ENCODE data around the gene FMO1. TPM values are rescaled to one million over a fixed set of nuclear protein-coding genes. Genes with fewer than 3 reads are reported as not detected.
"Not testable (repeated sequence)": the region's sequence is repeated elsewhere in the genome, so short reads cannot be mapped to it uniquely, and the experiment has no call there.

Gene FMO1
- total RNA-seq, 2 donors from 2014 or later = 0.28 TPM; not detected in 1

- intact Hi-C loops (cut with DNase I) = no loop called here
- Histone ChIP-seq H3K27ac (no peak overlapping the region), H3K27me3 (replicated peaks; ENCODE audit: insufficient read depth) (no peaks in the 10 kb centered on the region), H3K4me1 (replicated peaks) (no peaks in the 10 kb centered on the region), H3K4me3 (no peak overlapping the region), H3K9me3 (no peaks in the 10 kb centered on the region), H3K36me3 (no peaks in the 10 kb centered on the region)
- 94% methylated on average over 1 of the region's 1 CpG for WGBS
- TF ChIP-seq POLR2A (IDR thresholded peaks at IDR 0.05) = no peak
- no peak for TF ChIP-seq CTCF (IDR thresholded peaks at IDR 0.05)
- no peak for TF ChIP-seq POLR2AphosphoS5 (IDR thresholded peaks at IDR 0.05)
- DNase-seq (ENCODE audit: low spot score) = no peak
These were observed 15.1 kb upstream of the FMO1 start for GRCh38 chr1:171233183-171233582.

GRCh38 chr1:171236231-171236630 lies 12.1 kb upstream of the FMO1 start:
- H3K27me3 ChIP-seq (replicated peaks; ENCODE audit: insufficient read depth); DNase-seq (ENCODE audit: low spot score); H3K9me3 ChIP-seq; H3K4me1 ChIP-seq (replicated peaks); H3K36me3 ChIP-seq; H3K27ac ChIP-seq; H3K4me3 ChIP-seq; intact Hi-C loops (cut with DNase I): not testable (repeated sequence)
- 93% methylated on average over 4 of the region's 4 CpGs for WGBS

- 75% methylated on average over 4 of the region's 4 CpGs for WGBS
- intact Hi-C loops (cut with DNase I) = no loop called here
- no peaks in the 10 kb centered on the region for H3K4me1 ChIP-seq (replicated peaks)
- no peak for TF ChIP-seq POLR2A (IDR thresholded peaks at IDR 0.05)
- TF ChIP-seq CTCF (IDR thresholded peaks at IDR 0.05) = no peak
- no peak for TF ChIP-seq POLR2AphosphoS5 (IDR thresholded peaks at IDR 0.05)
- no peaks in the 10 kb centered on the region for H3K27me3 ChIP-seq (replicated peaks; ENCODE audit: insufficient read depth)
- no peaks in the 10 kb centered on the region for H3K9me3 ChIP-seq
- H3K27ac ChIP-seq = no peak overlapping the region
- no peak for DNase-seq (ENCODE audit: low spot score)
- H3K36me3 ChIP-seq = no peaks in the 10 kb centered on the region
- H3K4me3 ChIP-seq = no peak overlapping the region
These were observed 4.4 kb upstream of the FMO1 start for GRCh38 chr1:171243878-171244277.

- Histone ChIP-seq H3K27ac (no peak overlapping the region), H3K27me3 (replicated peaks; ENCODE audit: insufficient read depth) (no peaks in the 10 kb centered on the region), H3K4me3 (no peak overlapping the region), H3K4me1 (replicated peaks) (no peaks in the 10 kb centered on the region), H3K9me3 (no peaks in the 10 kb centered on the region), H3K36me3 (no peaks in the 10 kb centered on the region)
- TF ChIP-seq CTCF (IDR thresholded peaks at IDR 0.05) (peak in 3 of 4 experiments; percentile 59 to 64 (median 59)), POLR2A (IDR thresholded peaks at IDR 0.05) (no peak), POLR2AphosphoS5 (IDR thresholded peaks at IDR 0.05) (peak; percentile 23)
- intact Hi-C loops (cut with DNase I) = loop anchor here (5.0 kb wide), 1 partner anchor 67 kb away; the partner anchor contains the start of gene FMO4
- 44% methylated on average over 6 of the region's 6 CpGs for WGBS
- peak; percentile 35 for DNase-seq (ENCODE audit: low spot score)
These were observed 2.7 kb upstream of the FMO1 start for GRCh38 chr1:171245458-171246064.

GRCh38 chr1:171247501-171247900 lies 793 bp upstream of the FMO1 start:
- Histone ChIP-seq H3K27ac (no peak overlapping the region), H3K9me3 (no peaks in the 10 kb centered on the region), H3K36me3 (no peaks in the 10 kb centered on the region), H3K4me3 (no peak overlapping the region), H3K4me1 (replicated peaks) (no peaks in the 10 kb centered on the region), H3K27me3 (replicated peaks; ENCODE audit: insufficient read depth) (no peaks in the 10 kb centered on the region)
- WGBS = 91% methylated on average over 4 of the region's 4 CpGs
- no peak for DNase-seq (ENCODE audit: low spot score)
- intact Hi-C loops (cut with DNase I) = loop anchor here (5.0 kb wide), 1 partner anchor 65 kb away; the partner anchor contains the start of gene FMO4
- TF ChIP-seq POLR2A (IDR thresholded peaks at IDR 0.05) (no peak), POLR2AphosphoS5 (IDR thresholded peaks at IDR 0.05) (no peak), CTCF (IDR thresholded peaks at IDR 0.05) (no peak)

All from prostate gland (tissue), 2 donors.